ENCODE data around the gene SEC14L1.

DNA sequence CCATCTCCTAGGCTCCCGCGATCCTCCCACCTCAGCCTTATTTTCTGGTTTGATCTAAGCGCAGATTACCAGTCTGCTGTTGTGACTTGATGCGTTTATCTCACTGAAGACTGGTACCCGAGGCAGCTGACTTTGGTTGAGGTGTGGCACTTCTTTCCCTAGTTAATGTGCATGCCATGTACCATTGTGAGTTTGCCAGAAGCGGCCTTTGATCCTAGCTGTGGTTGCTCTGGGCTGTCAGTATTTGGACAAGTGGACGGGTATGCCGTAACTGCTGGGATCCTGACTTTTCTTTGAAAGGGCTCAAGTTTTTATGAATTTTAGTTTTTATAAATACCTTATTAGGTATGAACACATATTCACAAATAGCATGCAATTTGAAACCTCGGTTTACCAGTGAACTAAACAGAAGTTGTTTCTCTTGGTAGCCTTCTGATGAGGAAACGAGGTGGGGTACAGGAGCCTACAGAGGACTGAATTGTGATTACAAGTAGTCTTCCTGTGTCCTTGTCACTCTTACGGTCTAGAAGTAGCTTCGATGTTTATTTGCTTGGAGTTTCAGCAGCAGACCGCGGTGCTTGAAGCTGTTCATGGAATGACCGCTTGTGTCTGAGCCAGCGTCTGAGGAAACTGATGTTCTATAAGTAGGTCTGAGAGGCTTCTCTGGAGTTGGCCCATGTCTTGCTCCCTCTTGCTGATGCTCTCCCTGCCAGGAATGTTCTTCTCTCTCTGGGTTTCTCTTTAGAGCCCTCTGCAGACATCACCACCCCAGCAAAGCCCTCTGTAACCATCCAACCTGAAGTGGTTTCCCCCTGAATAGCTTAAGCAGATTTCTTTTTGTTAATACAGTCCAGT, 40.0 kb downstream of the SEC14L1 start:
- TF ChIP-seq POLR2A (IDR thresholded peaks at IDR 0.05; ENCODE audit: low read length): no peak
- TF ChIP-seq GATA1 (IDR thresholded peaks at IDR 0.05; ENCODE audit: low read depth, low read length): no peak

Measured in erythroblast (primary cell).